Neural progenitor cell (in vitro differentiated cells): ENCODE measurements around the gene NFIA. TPM values are rescaled to one million over a fixed set of nuclear protein-coding genes. Genes with fewer than 3 reads are reported as not detected.
A peak's percentile ranks its signal among the peaks of the same experiment; 100 is the strongest.

ENCODE experiments used
- DNase-seq: peaks from one replicate; pipeline ENCODE4 v3.0.0-alpha.2; 2016; ENCODE audit warnings: low spot score
- H2AFZ ChIP-seq: fragments of 200-600 bp; sonication (generic); replicated peaks from 2 replicates; pipeline ENCODE4 v1.6.1; 2016; ENCODE audit warnings: antibody characterized with exemption
- H3F3A ChIP-seq: fragments of 200-600 bp; sonication (generic); 2 replicates; pipeline ENCODE4 v1.6.1; 2016; ENCODE audit warnings: antibody characterized with exemption, low read depth
- H3K27ac ChIP-seq: fragments of 200-600 bp; sonication (generic); 2 replicates; pipeline ENCODE4 v1.5.1; 2016; ENCODE audit warnings: mild to moderate bottlenecking
- H3K27me3 ChIP-seq: fragments of 200-600 bp; sonication (generic); 2 replicates; pipeline ENCODE4 v1.6.1; 2016; ENCODE audit warnings: mild to moderate bottlenecking, moderate library complexity
- H3K36me3 ChIP-seq: fragments of 200-600 bp; sonication (generic); 2 replicates; pipeline ENCODE4 v1.5.1; 2016
- H3K4me1 ChIP-seq: fragments of 200-600 bp; sonication (generic); 2 replicates; pipeline ENCODE4 v1.6.1; 2016; ENCODE audit warnings: mixed run types
- H3K4me2 ChIP-seq: fragments of 200-600 bp; sonication (generic); 2 replicates; pipeline ENCODE4 v1.6.1; 2016
- H3K4me3 ChIP-seq: fragments of 200-600 bp; sonication (generic); 2 replicates; pipeline ENCODE4 v1.5.1; 2016
- H3K79me2 ChIP-seq: fragments of 200-600 bp; sonication (generic); 2 replicates; pipeline ENCODE4 v1.6.1; 2016; ENCODE audit warnings: low read depth
- H3K9ac ChIP-seq: fragments of 200-600 bp; sonication (generic); 2 replicates; pipeline ENCODE4 v1.6.1; 2016
- H3K9me3 ChIP-seq: fragments of 200-600 bp; sonication (generic); 2 replicates; pipeline ENCODE4 v1.5.1; 2016; ENCODE audit warnings: low read depth
- H4K20me1 ChIP-seq: fragments of 200-600 bp; sonication (generic); 2 replicates; pipeline ENCODE4 v1.6.1; 2016; ENCODE audit warnings: low read depth
- H3K27ac Mint-ChIP-seq: 3 replicates; pipeline ENCODE4 v1.8.0; 2021; ENCODE audit warnings: mixed read lengths
- H3K27me3 Mint-ChIP-seq: 2 replicates; pipeline ENCODE4 v1.8.0; 2022; ENCODE audit warnings: low read depth, mild to moderate bottlenecking, inconsistent platforms, moderate library complexity, mixed read lengths; ENCODE audit not compliant: insufficient read depth
- H3K36me3 Mint-ChIP-seq: 3 replicates; pipeline ENCODE4 v1.8.0; 2021; ENCODE audit warnings: mixed read lengths
- H3K4me1 Mint-ChIP-seq: 3 replicates; pipeline ENCODE4 v1.8.0; 2021; ENCODE audit warnings: mixed read lengths
- H3K4me3 Mint-ChIP-seq: 3 replicates; pipeline ENCODE4 v1.8.0; 2021; ENCODE audit warnings: mild to moderate bottlenecking, moderate library complexity, mixed read lengths
- H3K9me3 Mint-ChIP-seq: 3 replicates; pipeline ENCODE4 v1.8.0; 2020; ENCODE audit warnings: mixed read lengths
- EZH2 ChIP-seq: fragments of 200-600 bp; sonication (generic); IDR thresholded peaks from 2 replicates; pipeline ENCODE4 v1.6.1; 2017; ENCODE audit warnings: antibody characterized with exemption, mild to moderate bottlenecking, moderate library complexity
- EZH2phosphoT487 ChIP-seq: fragments of 200-600 bp; sonication (generic); IDR thresholded peaks from 2 replicates; pipeline ENCODE4 v1.6.1; 2017; ENCODE audit warnings: antibody characterized with exemption
- total RNA-seq: library from RNA; depleted of rRNA; stranded (reverse); fragments of >200 nt; gene quantifications from 2 replicates; pipeline ENCODE4 v1.2.3, GENCODE V29; 2015; ENCODE audit warnings: low replicate concordance
- TF ChIP-seq, protein P1 (sequence below): fragments of 200-600 bp; sonication (generic); IDR thresholded peaks from 2 replicates; pipeline ENCODE4 v1.5.1; 2017; ENCODE audit warnings: antibody characterized with exemption, mild to moderate bottlenecking

The NFIA gene
- total RNA-seq, 1 donor from 2014 or later, result 5.3 TPM

DNA sequence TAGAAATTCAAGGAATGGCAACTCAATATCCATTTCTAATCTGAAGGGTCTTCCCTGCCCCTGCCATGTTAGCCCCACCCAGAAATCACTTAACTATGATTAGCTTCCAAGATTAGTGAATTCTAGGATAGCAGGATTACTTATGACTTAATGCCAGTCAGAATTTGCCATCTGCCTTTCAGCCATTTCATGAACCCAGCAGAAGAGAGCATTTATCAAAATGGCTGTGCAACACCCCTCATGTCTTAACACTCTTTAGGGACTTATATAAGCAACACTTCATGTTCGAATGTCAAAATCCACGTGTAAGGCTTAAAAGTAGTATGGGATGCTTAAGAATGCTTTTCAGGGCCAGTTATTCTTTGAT, 288.5 kb downstream of the NFIA start:
- Histone ChIP-seq H3K27me3 (no peaks in the 10 kb centered on the region), H2AFZ (no peak overlapping the region), H3K79me2 (no peaks in the 10 kb centered on the region), H3F3A (no peaks in the 10 kb centered on the region), H3K4me3 (no peak overlapping the region), H4K20me1 (no peaks in the 10 kb centered on the region), H3K4me1 (peaks cover 10% of the 10 kb centered on the region), H3K9ac (no peak overlapping the region), H3K27ac (no peak overlapping the region), H3K36me3 (no peaks in the 10 kb centered on the region), H3K9me3 (no peaks in the 10 kb centered on the region), H3K4me2 (no peak overlapping the region)
- peaks cover 4% of the 10 kb centered on the region for H3K27me3 Mint-ChIP-seq
- TF ChIP-seq, protein P1, sequence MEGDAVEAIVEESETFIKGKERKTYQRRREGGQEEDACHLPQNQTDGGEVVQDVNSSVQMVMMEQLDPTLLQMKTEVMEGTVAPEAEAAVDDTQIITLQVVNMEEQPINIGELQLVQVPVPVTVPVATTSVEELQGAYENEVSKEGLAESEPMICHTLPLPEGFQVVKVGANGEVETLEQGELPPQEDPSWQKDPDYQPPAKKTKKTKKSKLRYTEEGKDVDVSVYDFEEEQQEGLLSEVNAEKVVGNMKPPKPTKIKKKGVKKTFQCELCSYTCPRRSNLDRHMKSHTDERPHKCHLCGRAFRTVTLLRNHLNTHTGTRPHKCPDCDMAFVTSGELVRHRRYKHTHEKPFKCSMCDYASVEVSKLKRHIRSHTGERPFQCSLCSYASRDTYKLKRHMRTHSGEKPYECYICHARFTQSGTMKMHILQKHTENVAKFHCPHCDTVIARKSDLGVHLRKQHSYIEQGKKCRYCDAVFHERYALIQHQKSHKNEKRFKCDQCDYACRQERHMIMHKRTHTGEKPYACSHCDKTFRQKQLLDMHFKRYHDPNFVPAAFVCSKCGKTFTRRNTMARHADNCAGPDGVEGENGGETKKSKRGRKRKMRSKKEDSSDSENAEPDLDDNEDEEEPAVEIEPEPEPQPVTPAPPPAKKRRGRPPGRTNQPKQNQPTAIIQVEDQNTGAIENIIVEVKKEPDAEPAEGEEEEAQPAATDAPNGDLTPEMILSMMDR, result no peak
- H3K9me3 Mint-ChIP-seq, result no peaks in the 10 kb centered on the region
- peaks cover 45% of the 10 kb centered on the region for H3K4me1 Mint-ChIP-seq
- H3K27ac Mint-ChIP-seq, result peak overlapping the region; percentile 26
- no peak overlapping the region for H3K4me3 Mint-ChIP-seq
- DNase-seq, result no peak
- H3K36me3 Mint-ChIP-seq, result peaks cover 7% of the 10 kb centered on the region

DNA sequence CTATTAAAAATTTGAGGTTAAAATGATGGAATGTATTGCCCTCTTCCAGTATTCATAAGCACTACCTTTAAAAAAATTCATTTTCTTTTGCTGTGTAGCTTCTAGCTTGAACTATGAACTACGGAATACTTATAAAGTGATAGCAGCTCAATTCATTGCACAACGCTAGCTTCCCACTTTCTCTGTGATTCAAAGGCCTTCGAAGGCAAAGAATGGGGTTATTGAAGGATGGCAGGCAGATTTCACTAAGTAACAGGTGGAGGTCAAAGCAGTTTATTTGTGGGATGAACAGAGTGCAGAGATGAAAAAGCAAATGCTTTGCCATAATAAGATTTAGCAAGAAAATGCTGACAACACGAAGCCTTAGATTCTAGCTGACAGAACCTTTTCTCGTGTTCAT, 290.6 kb downstream of the NFIA start:
- Histone ChIP-seq H3K9me3 (no peaks in the 10 kb centered on the region), H3K4me3 (no peak overlapping the region), H3K4me1 (peaks cover 10% of the 10 kb centered on the region), H3K4me2 (peak overlapping the region; percentile 22), H3K36me3 (no peaks in the 10 kb centered on the region), H3K9ac (no peak overlapping the region), H3K79me2 (no peaks in the 10 kb centered on the region), H4K20me1 (no peaks in the 10 kb centered on the region), H3K27ac (no peak overlapping the region), H3K27me3 (no peaks in the 10 kb centered on the region), H3F3A (no peaks in the 10 kb centered on the region), H2AFZ (no peak overlapping the region)
- H3K36me3 Mint-ChIP-seq, result peaks cover 4% of the 10 kb centered on the region
- H3K27me3 Mint-ChIP-seq, result peaks cover 4% of the 10 kb centered on the region
- peaks cover 45% of the 10 kb centered on the region for H3K4me1 Mint-ChIP-seq
- no peak for TF ChIP-seq EZH2phosphoT487
- no peak for TF ChIP-seq EZH2
- TF ChIP-seq, protein P1, result no peak
- peak overlapping the region; percentile 36 for H3K27ac Mint-ChIP-seq
- H3K4me3 Mint-ChIP-seq, result no peak overlapping the region
- no peak for DNase-seq
- H3K9me3 Mint-ChIP-seq, result no peaks in the 10 kb centered on the region

DNA sequence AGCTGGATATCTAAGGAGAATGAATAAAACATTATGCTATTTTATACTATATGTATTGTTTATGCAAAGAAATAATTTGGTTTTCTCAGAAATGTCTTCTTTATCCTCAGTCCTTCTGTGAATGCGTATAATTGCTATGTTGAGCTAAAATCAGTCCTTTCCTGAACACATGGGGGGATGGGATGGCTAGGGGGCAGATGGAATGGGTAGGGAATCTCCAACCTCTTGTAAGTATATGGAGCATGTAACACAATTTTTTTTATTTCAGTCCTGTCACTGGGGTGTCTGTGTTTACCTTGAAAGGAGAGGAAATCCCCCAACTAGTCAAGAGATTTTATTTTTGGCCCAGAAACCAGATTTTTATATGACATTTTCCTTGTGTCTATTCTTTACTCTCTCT, 291.8 kb downstream of the NFIA start:
- no peaks in the 10 kb centered on the region for H3K27me3 ChIP-seq
- H3K27me3 Mint-ChIP-seq, result peaks cover 4% of the 10 kb centered on the region
- no peak for DNase-seq
- TF ChIP-seq, protein P1, result no peak
- TF ChIP-seq EZH2 (no peak), EZH2phosphoT487 (no peak)
- no peak overlapping the region for H3K27ac Mint-ChIP-seq
- H3F3A ChIP-seq, result no peaks in the 10 kb centered on the region
- peaks cover 4% of the 10 kb centered on the region for H3K36me3 Mint-ChIP-seq
- no peak overlapping the region for H3K27ac ChIP-seq
- H3K4me2 ChIP-seq, result no peak overlapping the region
- peaks cover 45% of the 10 kb centered on the region for H3K4me1 Mint-ChIP-seq
- H3K9me3 ChIP-seq, result no peaks in the 10 kb centered on the region
- H4K20me1 ChIP-seq, result no peaks in the 10 kb centered on the region
- peaks cover 10% of the 10 kb centered on the region for H3K4me1 ChIP-seq
- H3K4me3 Mint-ChIP-seq, result no peak overlapping the region
- H3K9ac ChIP-seq, result no peak overlapping the region
- H3K9me3 Mint-ChIP-seq, result no peaks in the 10 kb centered on the region
- H3K4me3 ChIP-seq, result no peak overlapping the region
- H3K36me3 ChIP-seq, result no peaks in the 10 kb centered on the region
- no peak overlapping the region for H2AFZ ChIP-seq
- H3K79me2 ChIP-seq, result no peaks in the 10 kb centered on the region
